GM19452 (cell line): ENCODE data around the gene PMVK.
"Not testable (repeated sequence)": the region's sequence is repeated elsewhere in the genome, so short reads cannot be mapped to it uniquely, and the experiment has no call there.

Source experiments
- ATAC-seq: cut with Tn5 transposase; IDR thresholded peaks from one replicate; pipeline ENCODE4 v1.9.1; 2021; ENCODE audit not compliant: unreplicated experiment

Gene PMVK

DNA sequence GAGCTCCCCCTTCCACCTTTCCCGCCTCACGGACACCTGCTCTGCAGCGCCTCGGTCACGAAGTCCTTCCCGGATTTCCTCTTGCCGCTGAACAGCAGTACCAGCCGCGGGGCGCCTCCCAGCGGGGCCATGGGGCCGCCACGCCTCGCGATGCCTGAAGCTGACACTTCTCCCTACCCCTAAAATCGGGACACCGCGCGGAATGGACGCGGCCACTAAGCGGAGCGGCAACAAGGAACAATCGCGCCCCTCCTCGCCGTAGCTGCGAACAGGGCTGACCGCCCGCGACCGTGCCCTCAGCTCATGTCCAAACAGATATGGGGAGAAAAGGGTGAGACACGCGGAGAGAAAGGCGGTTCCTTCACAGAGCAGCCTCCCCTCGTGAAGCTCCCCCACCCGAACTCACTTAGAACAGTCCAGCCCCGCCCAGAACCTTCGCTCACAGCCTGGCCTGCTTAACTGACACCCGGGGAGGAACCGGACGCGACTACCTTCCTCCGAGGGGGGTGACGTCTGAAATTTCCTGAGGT is at the start of gene PMVK:
PMVK (minus strand) TSS at position 165 of the 530 bp plus-strand sequence; CDS start at position 131, 34 bp downstream.
- peak; percentile 65 for ATAC-seq

DNA sequence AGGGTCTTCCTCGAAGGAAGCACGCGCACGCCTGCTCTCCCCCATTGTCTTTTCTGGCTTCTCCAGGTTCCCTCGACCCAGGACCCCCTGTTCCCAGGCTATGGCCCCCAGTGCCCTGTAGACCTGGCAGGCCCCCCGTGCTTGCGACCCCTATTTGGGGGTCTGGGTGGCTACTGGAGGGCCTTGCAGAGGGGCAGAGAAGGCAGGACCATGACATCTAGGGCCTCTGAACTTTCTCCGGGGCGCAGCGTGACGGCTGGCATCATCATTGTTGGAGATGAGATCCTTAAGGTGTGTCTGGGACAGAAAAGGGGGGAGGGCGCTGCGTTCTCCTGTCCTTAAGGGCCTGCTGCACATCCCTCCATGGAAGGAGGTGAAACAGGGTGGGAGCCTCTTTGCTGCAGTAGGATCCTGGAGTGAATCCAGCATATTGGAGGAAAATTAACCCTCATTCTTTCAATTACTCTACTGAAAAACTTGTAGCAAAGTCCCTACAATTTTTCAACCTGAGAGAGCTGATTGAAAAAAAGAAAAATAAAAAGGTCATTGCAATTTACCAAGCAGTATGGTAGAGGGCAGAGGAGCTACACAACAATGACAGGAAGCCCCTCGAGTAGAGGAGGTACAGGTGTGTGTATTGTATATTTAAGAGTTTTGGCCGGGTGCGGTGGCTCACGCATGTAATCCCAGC is 47.4 kb upstream of the PMVK start:
- ATAC-seq: no peak

DNA sequence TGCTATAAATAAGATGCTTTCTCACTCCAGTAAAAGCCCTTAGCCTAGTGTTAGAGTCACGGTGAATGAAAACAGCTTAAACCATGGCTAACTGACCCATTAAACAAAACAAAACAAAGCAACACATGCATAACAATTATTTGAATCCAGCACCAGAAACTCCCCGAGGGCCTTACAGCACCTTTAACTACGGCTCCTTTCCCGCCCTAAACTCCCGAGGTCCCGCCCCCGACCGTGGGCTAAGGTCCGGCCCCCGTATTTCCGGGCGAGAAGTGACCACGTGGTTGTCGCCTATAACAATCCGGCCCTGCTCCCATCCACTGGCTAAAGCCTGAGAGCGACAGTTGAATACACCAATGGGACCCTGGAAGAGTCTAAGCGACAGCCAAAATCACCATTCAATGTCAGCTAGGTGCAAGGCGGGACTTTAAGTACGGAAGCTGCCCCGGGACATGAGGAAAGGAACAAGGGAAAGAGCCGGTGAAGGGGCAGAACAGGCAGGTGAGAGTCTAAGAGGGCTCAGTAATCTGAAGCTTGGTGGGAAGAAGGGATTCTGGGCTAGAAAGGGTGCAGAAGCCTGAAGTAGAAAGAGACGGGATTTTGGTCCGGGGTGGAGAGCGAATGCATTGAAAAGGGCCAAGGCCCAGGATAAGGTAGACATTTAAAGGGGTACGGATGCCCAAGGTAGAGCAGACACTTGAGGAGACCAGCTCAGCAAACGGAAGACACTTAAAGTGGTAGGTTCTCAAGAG is 46.6 kb upstream of the PMVK start, which contains the start of gene FLAD1:
FLAD1 (plus strand) TSS at position 448 of the 752 bp plus-strand sequence. CDS start 351 bp downstream, outside the sequence.
- ATAC-seq: peak; percentile 95

DNA sequence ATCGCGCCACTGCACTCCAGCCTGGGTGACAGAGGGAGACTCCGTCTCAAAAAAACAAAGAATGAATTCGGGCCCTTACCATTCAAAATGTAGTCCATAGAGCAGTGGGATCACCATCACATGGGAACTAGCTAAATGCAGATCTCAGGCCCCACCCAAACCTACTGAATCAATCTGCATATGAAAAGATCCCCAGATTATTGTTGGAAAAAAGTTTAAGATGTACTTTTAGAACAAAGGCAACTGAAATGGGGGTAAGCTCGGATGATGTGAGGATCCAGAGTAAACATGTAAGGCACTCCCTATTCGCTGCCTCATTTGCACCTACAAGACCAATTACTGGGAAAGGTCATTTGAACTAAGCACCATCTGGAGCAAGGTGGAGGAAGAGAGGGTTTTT is 45.8 kb upstream of the PMVK start:
- ATAC-seq: no peak

DNA sequence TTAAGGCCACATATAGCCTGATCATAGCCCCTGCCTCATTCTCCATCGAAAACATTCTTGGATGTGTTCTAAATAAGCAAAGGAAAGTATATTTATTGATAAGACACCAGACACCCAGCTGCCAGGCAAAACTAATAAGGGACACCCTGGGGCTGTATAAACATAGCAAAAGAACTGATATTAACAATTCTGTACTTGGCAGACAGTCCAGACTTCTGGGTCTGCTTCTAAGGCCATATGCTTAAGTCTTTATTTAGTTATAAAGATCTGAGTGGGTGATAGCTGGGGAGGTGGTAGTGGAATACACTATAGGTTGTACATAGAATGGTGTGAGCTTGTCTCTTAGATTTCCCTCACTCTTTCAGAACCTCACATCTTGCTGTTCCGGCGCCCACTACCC is 41.8 kb upstream of the PMVK start:
- no peak for ATAC-seq

DNA sequence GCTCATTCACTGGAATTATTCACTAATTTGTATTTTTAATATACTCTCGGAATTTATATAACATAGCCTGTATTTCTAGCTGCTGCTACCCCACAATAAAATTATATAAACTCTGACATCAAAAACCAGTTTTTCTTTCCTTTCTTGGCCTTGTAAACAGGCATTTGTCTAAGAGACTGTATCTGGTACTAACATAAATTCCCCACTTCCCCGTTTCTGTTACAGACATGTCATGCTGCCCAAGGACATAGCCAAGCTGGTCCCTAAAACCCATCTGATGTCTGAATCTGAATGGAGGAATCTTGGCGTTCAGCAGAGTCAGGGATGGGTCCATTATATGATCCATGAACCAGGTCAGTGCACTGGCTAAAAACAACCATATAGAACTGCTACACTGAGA is 41.2 kb upstream of the PMVK start:
- not testable (repeated sequence) for ATAC-seq

DNA sequence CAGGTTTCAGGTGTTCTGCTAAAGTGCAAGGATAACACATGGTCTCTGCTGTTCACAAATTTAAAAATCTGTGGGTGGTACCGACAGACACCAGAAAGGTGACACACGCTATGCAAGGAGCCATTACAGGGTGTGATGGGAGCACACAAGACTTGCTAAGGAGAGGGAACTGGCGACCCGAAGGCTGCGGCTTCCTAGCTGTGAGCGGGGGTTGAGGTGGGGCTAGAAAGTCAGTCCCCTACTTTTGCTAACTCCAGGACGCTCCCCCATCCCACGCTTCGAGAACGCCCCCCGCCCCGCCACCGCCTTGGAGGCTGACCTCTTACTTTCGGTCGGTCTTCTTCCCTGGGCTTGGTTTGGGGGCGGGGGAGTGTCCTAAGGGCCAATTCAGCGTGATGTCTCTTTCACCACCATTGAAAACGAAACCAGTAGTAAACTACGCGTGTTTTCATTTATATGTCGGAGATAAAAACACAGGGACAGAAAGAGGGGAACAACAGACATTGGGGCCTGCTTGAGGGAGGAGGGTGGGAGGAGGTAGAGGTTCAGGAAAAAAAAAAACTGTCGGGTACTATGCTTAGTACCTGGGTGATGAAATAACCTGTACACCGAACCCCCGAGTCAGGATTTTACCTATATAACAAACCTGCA is 39.0 kb upstream of the PMVK start:
- ATAC-seq: no peak

DNA sequence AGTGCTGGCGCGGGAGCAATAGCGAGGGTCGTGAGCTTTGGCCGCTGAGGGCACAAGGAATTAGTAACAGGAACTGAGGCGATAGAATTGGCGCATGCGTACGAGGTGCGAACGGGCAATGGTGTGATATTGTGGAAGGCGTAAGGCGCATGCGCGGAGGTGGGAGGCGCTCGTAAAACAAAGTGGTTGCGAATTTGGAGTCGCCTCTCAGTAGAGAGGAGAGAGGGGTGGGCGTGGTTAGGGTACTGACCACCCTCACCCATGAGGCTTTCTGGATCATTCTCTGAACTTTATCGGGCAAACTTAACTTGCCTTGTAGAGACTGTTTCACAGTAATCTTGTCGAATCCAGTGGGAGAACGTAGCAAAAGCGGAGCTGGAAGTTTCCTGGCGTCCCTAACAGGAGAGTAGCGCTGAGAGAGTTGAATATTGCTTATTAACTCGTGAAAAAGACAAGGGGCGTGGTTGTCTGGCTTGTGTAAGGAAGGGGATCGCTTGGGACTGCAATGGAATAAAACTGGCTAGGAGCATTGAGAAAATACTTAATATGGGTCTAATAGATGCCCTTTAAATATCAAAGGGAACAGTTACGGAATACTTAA is 38.4 kb upstream of the PMVK start:
- ATAC-seq: peak; percentile 43

DNA sequence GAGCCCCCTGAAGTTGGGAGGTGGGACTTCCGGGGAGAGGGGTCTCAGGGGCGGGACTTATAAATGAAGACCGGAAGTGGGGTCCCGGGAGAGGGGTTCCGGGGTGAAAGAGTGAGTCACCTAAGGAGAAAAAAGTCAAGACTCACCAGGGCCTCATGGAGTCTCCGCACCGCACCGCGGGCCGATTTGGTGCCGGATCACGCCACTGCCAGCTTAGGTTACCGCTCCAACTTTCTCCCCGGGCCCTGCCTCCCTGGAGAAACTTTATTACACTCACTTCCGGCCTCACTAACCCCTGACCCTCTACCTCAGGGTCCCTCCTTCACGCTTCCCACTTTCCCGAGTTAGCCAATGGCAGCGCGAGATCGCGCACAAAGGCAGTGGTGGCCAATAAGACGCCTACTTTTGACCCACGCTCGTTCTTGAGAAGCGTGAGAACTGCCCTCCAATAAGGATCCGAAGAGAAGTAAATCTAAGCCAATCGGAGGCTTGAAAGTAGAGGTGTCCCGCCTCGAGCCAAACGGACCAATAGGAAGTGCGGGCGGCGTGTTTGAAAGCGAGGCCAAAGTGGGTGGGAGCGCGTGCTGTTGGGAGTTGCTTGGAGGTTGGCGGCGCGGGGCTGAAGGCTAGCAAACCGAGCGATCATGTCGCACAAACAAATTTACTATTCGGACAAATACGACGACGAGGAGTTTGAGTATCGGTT is 37.7 kb upstream of the PMVK start, which contains the start of gene CKS1B:
CKS1B (plus strand) TSS at position 580 of the 706 bp plus-strand sequence; CDS start at position 645, 65 bp downstream.
- ATAC-seq: peak; percentile 74

DNA sequence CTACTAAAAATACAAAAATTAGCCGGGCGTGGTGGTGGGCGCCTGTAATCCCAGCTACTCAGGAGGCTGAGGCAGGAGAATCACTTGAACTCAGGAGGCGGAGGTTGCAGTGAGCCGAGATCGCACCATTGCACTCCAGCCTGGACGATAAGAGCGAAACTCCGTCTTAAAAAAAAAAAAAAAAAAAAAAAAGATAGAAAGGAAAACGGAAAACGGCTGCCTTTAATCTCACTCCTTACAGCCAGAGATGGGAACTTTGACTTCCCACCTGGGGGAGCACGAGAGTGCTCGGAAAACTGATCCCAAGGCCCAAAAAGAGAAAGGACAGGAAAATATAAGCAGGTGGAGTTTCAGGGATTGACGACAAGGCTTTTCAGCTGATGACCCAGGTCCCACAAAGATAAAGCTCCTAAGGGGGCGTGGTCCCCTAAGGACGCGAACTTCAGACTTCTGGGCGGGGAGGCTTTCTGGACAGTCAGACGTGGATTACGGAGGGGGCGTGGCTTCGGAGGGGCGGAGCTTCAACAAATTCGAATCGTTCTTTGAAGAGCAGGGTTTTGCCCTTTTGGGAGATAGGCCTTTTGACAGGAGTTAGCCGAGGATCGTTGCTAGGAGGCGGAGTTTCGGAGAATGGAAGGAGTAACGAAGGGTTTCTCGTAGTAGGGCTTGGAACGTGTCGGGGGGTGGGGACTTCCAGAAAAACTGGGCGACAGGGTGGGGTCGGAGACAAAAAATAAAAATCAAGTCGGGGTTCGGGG is 37.0 kb upstream of the PMVK start:
- ATAC-seq: no peak

DNA sequence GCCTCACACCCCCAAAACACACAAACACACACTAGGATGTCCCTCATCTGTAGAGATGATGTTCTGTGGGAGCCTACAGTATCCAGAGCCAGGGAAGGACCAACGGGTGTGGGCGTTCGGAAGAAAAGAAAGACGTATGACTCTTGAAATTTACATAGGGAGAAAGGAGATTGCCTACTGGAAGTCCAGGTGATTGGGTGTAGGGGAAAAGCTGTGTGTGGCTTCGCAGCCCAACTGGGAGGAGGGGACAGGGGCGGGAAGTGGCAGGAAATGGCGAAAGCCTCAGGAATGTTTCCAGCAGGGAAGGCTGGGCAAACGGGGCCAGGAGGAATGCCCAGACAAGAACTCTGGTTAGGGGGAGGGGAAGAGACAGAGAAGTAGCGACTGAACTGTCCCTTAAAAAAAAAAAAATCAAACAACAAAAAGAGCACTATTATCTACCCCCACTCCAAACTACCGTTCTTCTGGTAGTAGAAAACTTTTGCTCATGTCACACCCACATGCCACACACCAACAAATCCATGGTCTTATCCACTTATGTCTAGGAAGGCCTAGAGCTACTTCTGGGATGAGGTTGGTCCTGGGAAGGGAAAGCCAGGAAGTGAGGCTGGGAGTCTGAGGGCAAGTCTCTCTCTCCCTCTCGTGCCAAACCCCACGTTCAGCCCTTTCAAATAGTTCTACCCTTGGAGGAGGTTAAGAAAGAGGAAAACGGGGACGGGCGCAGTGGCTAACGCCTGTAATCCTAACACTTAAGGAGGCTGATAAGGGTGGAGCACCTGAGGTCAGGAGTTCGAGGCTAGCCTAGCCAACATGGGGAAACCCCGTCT is 36.2 kb upstream of the PMVK start:
- no peak for ATAC-seq

DNA sequence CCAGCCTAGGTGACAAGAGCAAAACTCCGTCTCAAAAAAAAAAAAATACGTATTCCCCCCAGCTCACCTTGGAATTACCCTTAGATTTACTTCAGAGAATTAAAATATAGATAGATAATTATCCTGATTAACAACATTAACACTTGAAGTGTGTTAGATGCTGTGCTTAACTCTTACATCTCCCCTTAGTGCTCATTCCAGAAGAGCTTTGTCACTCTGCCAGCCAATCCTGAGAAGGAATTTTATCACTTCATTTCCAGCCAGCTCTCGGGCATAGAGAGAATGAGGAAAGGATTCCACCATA is 35.6 kb upstream of the PMVK start:
- ATAC-seq: no peak

DNA sequence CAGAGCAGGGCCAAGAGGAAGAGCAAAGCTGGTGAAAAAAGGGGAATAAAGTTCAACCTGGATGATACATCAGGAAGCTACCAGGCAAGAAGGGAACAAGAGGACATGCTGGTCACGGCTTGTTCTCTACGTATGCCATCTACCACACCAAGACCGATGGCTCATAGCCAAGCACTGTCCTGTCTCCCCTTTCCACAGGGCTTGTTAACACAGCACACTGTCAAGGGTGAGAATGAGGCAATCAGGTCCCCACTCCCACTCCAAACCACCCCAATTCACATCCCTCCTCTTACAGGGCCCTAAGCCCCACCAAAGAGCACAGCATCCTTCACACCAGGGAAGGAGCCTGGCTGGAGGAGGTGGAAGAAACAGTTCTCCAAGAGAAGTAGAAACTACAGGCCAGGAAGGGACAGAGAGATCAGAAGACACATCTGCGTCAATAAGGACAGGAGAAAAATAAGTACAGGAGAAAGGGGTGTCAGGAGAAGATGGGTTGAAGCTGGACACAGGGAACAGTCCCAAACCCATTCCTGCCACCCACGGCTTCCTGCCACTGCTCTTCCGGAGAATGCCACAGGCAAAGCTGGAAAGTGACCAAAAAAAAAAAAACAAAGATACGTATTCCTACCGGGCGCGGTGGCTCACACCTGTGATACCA is 35.0 kb upstream of the PMVK start:
- ATAC-seq: no peak

DNA sequence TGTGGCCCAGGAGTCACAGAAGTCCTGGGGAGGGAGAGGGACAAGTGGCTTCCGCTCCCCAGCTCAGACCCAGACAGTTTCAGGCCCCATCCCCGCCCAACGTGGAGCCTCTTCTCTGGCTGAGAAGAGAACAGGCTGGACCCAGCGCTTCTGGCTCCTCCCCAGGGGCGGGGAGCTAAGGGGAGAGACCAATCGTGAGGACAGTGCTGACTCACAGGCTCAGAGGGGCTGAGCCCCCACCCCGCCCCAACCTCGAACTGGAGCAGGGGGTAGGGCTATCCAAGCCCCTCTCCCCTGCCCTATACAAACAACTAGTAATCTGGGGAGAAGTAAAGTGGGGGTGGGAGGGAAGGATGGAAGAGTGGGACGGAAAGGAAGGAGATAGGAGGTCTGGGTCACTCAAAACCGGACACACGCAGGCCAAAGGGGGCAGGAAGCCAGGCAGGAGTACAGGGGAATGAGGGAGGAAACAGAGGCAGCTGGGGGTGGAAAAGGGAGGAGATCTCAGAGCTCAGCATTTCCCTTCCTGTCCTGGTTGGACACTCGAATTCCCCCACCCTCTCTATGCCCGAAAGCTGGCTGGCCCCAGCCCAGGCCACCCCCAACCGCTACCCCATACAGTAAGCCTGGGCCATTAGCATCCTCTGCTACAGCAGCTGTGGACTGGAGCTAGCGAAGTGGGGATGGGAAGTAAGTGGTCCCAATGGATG is 34.3 kb upstream of the PMVK start, which contains the start of gene SHC1:
SHC1 (minus strand) TSS at position 117 of the 710 bp plus-strand sequence. CDS start 221 bp downstream, outside the sequence.
- ATAC-seq: no peak

DNA sequence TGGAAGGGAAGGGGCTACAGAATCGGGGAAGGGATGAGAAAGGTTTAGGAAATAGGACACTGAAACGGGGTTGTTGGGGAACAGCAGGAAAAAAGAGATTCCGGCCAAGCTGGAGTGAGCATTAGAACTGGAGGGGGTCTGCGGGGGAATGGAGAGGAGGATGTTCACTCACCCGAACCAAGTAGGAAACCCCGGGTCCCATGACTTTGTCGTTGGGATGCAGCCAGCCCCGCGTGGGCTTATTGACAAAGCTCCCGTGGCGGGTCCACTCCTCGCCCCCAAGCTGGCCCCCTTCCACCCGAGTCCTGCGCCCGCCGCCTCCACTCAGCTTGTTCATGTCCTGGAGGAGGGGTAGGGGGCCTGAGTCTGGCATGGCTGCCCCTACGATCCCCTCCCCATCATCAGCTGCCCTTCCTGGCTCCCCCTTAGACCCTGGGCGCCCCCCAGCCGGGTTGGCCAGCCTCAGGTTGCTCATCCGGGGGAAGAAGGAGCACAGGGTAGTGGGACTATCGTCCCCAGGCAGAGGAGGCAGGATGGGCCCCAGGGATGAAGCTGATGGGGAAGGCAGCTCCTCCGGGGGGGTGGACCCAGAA is 33.4 kb upstream of the PMVK start:
- ATAC-seq: no peak

DNA sequence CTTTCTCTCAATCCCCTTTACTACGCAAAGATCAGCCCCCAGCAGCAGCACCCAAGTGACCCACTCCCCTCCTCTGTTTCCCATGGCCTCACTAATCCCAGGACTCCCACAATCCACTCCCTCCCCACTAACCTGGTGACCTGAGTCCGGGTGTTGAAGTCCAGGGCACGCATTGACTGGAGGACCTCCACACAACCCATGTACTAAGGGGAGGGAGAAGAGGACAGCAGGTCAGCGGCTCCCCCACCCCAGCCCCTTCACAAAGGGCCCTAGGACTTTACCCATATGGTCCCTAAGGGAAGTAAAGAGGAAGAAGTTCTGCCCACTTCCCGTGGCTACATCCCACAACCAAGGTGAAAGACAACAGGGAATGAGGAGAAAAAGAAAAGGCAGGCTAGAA is 32.7 kb upstream of the PMVK start:
- ATAC-seq: no peak

DNA sequence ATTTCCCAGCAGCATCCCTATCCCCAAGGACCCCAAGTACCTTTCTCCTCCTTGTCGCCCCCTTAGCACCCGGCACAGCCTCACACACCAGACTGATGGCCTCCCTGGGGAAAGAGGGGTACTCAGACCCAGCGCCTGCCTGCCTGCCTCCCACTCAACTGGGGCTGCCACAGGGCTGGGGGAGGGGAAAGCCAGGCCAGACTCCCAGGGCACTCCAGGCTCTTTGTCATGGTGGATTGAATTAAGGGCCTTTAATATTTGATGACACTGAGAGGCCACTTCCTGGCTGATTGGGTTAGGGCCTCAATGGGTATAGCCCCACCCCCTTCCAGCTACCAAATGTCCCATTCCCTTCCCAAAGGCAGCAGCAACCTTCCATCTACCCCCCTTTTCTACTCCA is 32.2 kb upstream of the PMVK start:
- no peak for ATAC-seq
